BJ (cell line): ENCODE measurements around the gene ANAPC16. TPM values are rescaled to one million over a fixed set of nuclear protein-coding genes. Genes with fewer than 3 reads are reported as not detected.

Experiments used
- CTCF ChIA-PET: fragments of 350-600 bp; formaldehyde crosslinking; extraction: SDS; loops from one replicate; lab custom pipeline; 2021; ENCODE audit warnings: antibody characterized with exemption, inconsistent platforms; lab: Yijun Ruan, JAX
- POLR2A ChIA-PET: fragments of 300-600 bp; sonication (Branson Sonifier 250); formaldehyde crosslinking; extraction: SDS; loops from one replicate; lab custom pipeline; 2021; ENCODE audit warnings: antibody characterized with exemption; lab: Charles Lee
- DNase-seq: peaks from one replicate; pipeline ENCODE4 v3.0.0-alpha.2; 2011; ENCODE audit warnings: low read depth
- H3K27me3 ChIP-seq: 2 replicates; pipeline ENCODE4 v1.6.0; 2011; ENCODE audit warnings: low read length; ENCODE audit not compliant: control insufficient read depth, insufficient read depth
- H3K36me3 ChIP-seq: 2 replicates; pipeline ENCODE4 v1.5.1; 2011; ENCODE audit warnings: low read length; ENCODE audit not compliant: control insufficient read depth, insufficient read depth
- H3K4me3 ChIP-seq: 2 replicates; pipeline ENCODE4 v1.5.1; 2011; ENCODE audit warnings: low read depth, mild to moderate bottlenecking, control low read depth, low read length
- polyA minus RNA-seq: library from RNA; depleted of rRNA, polyadenylated mRNA; stranded (reverse); fragments of >200 nt; gene quantifications from 2 replicates; pipeline ENCODE4 v1.2.3, GENCODE V29; 2011; rRNA and poly(A)+ RNA removed
- polyA plus RNA-seq: library from polyadenylated mRNA; depleted of rRNA; stranded (reverse); fragments of >200 nt; gene quantifications from 2 replicates; pipeline ENCODE4 v1.2.3, GENCODE V29; 2011; rRNA removed
- TF ChIP-seq, protein P1 (sequence below): IDR thresholded peaks from 2 replicates; pipeline ENCODE4 v1.5.1; 2011; ENCODE audit warnings: low read depth, mild to moderate bottlenecking, control low read depth, inconsistent platforms, low read length, moderate library complexity; ENCODE audit not compliant: insufficient read depth

Gene ANAPC16
- polyA plus RNA-seq = 49.8 and 58.0 TPM in 2 replicates
- 11.7 and 13.8 TPM in 2 replicates for polyA minus RNA-seq

DNA sequence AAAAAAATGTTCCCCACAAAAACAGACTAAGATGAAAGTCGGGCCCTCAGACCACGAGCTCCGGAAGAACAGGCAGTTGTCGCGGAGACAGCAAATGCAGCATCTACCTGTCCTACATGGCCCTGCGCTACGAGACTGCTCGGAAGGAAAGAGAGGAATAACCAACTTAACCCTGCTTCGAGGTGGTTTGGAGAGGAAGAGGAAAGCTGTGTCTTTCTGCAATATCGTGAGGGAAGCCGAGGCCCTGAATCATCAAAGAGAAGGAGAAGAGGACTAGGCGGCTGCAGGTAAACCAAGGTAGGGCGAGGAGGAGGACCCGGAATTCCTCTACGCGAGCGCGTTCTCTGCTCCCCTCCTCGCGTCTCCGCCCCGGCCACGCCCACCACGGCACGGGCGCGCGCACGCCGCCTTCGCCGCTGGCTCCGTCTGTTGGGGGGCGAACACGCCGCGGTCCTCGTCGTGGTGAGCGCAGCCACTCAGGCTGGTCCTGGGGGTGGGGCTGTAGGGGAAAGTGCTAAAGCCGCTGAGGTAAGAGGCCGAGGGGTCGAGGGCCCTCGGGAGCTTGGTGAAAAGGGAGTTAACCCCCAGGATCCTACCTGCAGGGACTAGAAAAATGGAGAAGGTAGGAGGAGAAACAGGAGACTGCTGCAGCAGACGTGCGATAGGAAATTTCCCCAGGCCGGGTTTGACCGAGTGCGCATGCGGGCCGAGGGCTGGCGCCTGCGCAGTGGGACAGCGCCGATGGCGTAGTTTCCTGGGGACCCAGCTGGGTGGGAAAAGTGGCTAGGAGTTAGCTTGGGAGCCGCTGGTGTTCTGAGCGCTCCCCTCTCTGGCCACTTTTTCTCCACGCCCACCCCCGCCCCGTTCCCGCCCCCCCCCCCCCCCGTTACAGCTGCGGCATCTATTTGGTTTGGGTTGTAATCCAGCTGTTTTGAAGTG, at the start of gene ANAPC16, which contains the start of gene ASCC1:
Gene ANAPC16, plus strand, starts transcription at position 402 of the 939 bp plus-strand sequence. CDS start 7,903 bp downstream, outside the sequence.
Gene ASCC1, minus strand, starts transcription at position 666 of the 939 bp plus-strand sequence. CDS start 2,978 bp downstream, outside the sequence.
- Histone ChIP-seq H3K4me3 (peak within 1 kb of the TSS; percentile 71), H3K27me3 (no peaks in the 10 kb centered on the region), H3K36me3 (peaks cover 1% of the 10 kb centered on the region; the same call in 1 of the 2 replicates)
- ChIA-PET POLR2A (interaction anchor here (0.5 to 0.8 kb wide), 3 partner anchors 45 to 785 kb away, joined by 4 to 6 read pairs (median 4); no protein-coding TSS in a partner anchor), CTCF (interaction anchor here (0.6 to 1.9 kb wide), 9 partner anchors 36 to 784 kb away, joined by 3 to 7 read pairs (median 4); partner anchors contain the start of gene DDIT4)
- DNase-seq = peak; percentile 59
- TF ChIP-seq, protein P1, sequence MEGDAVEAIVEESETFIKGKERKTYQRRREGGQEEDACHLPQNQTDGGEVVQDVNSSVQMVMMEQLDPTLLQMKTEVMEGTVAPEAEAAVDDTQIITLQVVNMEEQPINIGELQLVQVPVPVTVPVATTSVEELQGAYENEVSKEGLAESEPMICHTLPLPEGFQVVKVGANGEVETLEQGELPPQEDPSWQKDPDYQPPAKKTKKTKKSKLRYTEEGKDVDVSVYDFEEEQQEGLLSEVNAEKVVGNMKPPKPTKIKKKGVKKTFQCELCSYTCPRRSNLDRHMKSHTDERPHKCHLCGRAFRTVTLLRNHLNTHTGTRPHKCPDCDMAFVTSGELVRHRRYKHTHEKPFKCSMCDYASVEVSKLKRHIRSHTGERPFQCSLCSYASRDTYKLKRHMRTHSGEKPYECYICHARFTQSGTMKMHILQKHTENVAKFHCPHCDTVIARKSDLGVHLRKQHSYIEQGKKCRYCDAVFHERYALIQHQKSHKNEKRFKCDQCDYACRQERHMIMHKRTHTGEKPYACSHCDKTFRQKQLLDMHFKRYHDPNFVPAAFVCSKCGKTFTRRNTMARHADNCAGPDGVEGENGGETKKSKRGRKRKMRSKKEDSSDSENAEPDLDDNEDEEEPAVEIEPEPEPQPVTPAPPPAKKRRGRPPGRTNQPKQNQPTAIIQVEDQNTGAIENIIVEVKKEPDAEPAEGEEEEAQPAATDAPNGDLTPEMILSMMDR = no peak

DNA sequence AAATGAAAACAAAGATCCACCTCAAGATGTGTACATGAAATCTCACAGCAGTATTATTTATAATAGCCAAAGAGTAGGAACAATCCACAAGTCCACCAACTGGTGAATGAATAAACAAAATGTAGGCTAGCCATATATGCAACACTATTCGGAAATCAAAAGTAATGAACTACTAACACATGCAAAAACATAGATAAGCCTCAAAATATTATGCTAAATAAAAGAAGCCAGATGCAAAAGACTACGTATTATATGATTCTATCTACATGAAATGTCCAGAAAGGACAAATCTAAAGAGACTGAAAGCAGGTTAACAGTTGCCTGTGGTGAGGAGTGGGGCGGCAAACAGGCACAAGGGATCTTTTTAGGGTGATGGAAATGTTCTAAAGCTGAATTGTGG, 48.7 kb upstream of the ANAPC16 start:
- CTCF ChIA-PET = no interaction called here

DNA sequence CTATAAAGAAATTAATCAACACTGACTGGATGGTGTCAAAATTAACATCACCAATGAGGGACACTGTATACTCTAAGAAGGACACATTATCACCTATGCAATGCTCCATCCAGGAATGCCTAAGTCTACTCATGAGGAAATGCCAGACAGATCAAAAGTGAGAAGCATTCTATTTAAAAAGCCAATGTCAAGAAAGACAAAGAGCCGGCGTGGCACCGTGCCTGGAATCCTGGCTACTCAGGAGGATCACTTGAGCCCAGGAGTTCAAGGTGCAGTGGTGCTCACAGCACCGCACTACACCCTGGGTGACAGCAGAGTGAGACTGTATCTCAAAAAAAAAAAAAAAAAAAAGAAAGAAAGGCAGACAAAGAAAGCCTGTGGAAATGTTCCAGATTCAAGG, 45.5 kb upstream of the ANAPC16 start:
- TF ChIP-seq, protein P1 = no peak
- H3K27me3 ChIP-seq = no peaks in the 10 kb centered on the region; the same call in 1 of the 2 replicates
- POLR2A ChIA-PET = no interaction called here
- DNase-seq = no peak
- no peaks in the 10 kb centered on the region for H3K36me3 ChIP-seq
- CTCF ChIA-PET = no interaction called here
- H3K4me3 ChIP-seq = no peak overlapping the region

More for the DNA sequence above, 48.7 kb upstream of the ANAPC16 start:
- POLR2A ChIA-PET = no interaction called here
- DNase-seq = no peak
- no peaks in the 10 kb centered on the region for H3K36me3 ChIP-seq
- TF ChIP-seq, protein P1 = no peak
- no peak overlapping the region for H3K4me3 ChIP-seq
- no peaks in the 10 kb centered on the region; the same call in 1 of the 2 replicates for H3K27me3 ChIP-seq

DNA sequence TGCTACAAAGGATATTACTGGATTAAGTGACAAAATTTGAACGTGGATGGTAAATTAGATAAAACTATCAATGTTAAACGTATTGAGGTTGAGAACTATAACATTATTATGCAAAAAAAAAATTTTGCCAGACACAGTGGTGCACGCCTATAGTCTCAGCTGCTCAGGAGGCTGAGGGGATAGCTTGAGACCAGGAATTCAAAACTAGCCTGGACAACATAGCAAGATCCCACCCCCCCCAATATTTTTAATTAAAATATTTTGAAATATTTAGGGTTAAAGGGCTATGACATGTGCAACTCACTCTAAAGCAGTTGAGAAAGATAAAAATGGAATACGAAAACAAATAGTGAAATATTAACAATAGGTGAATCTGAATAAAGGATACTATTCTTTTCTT, 45.1 kb upstream of the ANAPC16 start:
- no peak overlapping the region for H3K4me3 ChIP-seq
- TF ChIP-seq, protein P1 = no peak
- no peaks in the 10 kb centered on the region for H3K36me3 ChIP-seq
- no peak for DNase-seq
- CTCF ChIA-PET = interaction anchor here (1.0 kb wide), 1 partner anchor 55 kb away, joined by 3 read pairs; no protein-coding TSS in a partner anchor
- no peaks in the 10 kb centered on the region; the same call in 1 of the 2 replicates for H3K27me3 ChIP-seq
- POLR2A ChIA-PET = no interaction called here
